HepG2 (cell line): ENCODE results near the gene NDRG2. TPM values are rescaled to one million over a fixed set of nuclear protein-coding genes. Genes with fewer than 3 reads are reported as not detected.

Experiments used
- LCORL ChIP-seq, 2 experiments: fragments of 450-650 bp in 1 of 2; sonication (generic) in 1 of 2; formaldehyde crosslinking in 1 of 2; IDR thresholded peaks; 2 replicates each; pipeline versions ENCODE4 v1.5.0 to v1.6.1; 2017 to 2020; ENCODE audit warnings: antibody characterized with exemption in 1 of 2, missing genetic modification reagents in 1 of 2
- PATZ1 ChIP-seq: sonication (generic); formaldehyde crosslinking; IDR thresholded peaks from 2 replicates; pipeline ENCODE4 v1.4.0; 2020; ENCODE audit warnings: missing genetic modification reagents
- PCBP2 ChIP-seq: fragments of 200-400 bp; formaldehyde crosslinking; optimal IDR thresholded peaks from 2 replicates; pipeline ENCODE3; 2018; ENCODE audit warnings: low read length, low read depth; ENCODE audit not compliant: poor library complexity, severe bottlenecking
- TEAD3 ChIP-seq: optimal IDR thresholded peaks from 2 replicates; pipeline ENCODE3; 2016; ENCODE audit warnings: borderline replicate concordance
- TFAP4 ChIP-seq: sonication (generic); IDR thresholded peaks from 2 replicates; pipeline ENCODE4 v1.6.1; 2016; ENCODE audit warnings: low read depth, borderline replicate concordance
- TP53 ChIP-seq: sonication (generic); formaldehyde crosslinking; conservative IDR thresholded peaks from 2 replicates; pipeline ENCODE4 v1.4.0; 2020; ENCODE audit warnings: missing genetic modification reagents
- ZBTB33 ChIP-seq: sonication (generic); formaldehyde crosslinking; IDR thresholded peaks from 2 replicates; pipeline ENCODE4 v1.4.0; 2020; ENCODE audit warnings: missing genetic modification reagents
- ZBTB38 ChIP-seq: sonication (generic); formaldehyde crosslinking; IDR thresholded peaks from 2 replicates; pipeline ENCODE4 v1.5.1; 2020; ENCODE audit warnings: mild to moderate bottlenecking, missing genetic modification reagents
- ZNF251 ChIP-seq: sonication (generic); formaldehyde crosslinking; IDR thresholded peaks from 2 replicates; pipeline ENCODE4 v1.9.0; 2021; ENCODE audit warnings: mild to moderate bottlenecking, missing genetic modification reagents
- ZNF616 ChIP-seq: sonication (generic); formaldehyde crosslinking; IDR thresholded peaks from 2 replicates; pipeline ENCODE4 v1.5.0; 2020; ENCODE audit warnings: low read depth, mild to moderate bottlenecking, missing genetic modification reagents
- polyA plus RNA-seq, 8 experiments: library from polyadenylated mRNA; depleted of rRNA in 3 of 8; stranded (reverse) in 7 of 8; unstranded in 1 of 8; fragments of >200 nt; fragmentation: Illumina TruSeq in 4 of 8; extraction: Trizol in 4 of 8; gene quantifications; 2 replicates each; pipeline versions ENCODE4 v1.2.1 to v1.2.3, GENCODE V29; 2011 to 2016; ENCODE audit warnings: low read depth in 4 of 8, missing spikeins in 1 of 8, mixed read lengths in 1 of 8; ENCODE audit not compliant: insufficient read depth in 1 of 8
- total RNA-seq, 5 experiments: library from RNA; depleted of rRNA; stranded (reverse); fragments of >200 nt; fragmentation: Illumina TruSeq; extraction: Trizol; gene quantifications; 2 replicates each; pipeline ENCODE4 v1.2.3, GENCODE V29; 2016; ENCODE audit warnings: low read depth in 1 of 5

NDRG2 gene
- total and polyA plus RNA-seq, 2 of the 13 experiments (the other 11 are each of a cell fraction or from before 2014, with no cell fraction given), result 27.2 to 189 TPM

- TF ChIP-seq PATZ1 (CRISPR knock-in tag), result no peak
- TF ChIP-seq TFAP4, result no peak
- no peak for TF ChIP-seq LCORL (IDR thresholded peaks at IDR 0.05)
- peak; percentile 19; the same call in 1 of the 2 replicates for TF ChIP-seq LCORL (CRISPR knock-in tag; IDR thresholded peaks at IDR 0.05)
- TF ChIP-seq ZNF251 (CRISPR knock-in tag), result no peak
- no peak for TF ChIP-seq PCBP2
- no peak for TF ChIP-seq TP53 (CRISPR knock-in tag)
- TF ChIP-seq TEAD3, result no peak
- TF ChIP-seq ZBTB33, result no peak
- TF ChIP-seq ZNF616 (CRISPR knock-in tag), result 0 out of 2 replicates have a peak, but pooled peaks have one; percentile 58
- peak; percentile 72; the same call in 1 of the 2 replicates for TF ChIP-seq ZBTB38 (CRISPR knock-in tag)
- TF ChIP-seq, all 625 proteins: peak for 43
Measured at GRCh38 chr14:21057803-21058675, 33.2 kb upstream of the NDRG2 start, which contains the start of gene RNASE8 (continued).
